GM23248 (cell line): ENCODE results near the gene TCF12. TPM values are rescaled to one million over a fixed set of nuclear protein-coding genes. Genes with fewer than 3 reads are reported as not detected.

Experiments used
- DNase-seq: peaks from one replicate; pipeline ENCODE4 v3.0.0-alpha.2; 2015
- H2AFZ ChIP-seq: fragments of 200-600 bp; sonication (generic); 2 replicates; pipeline ENCODE4 v1.6.1; 2016; ENCODE audit warnings: antibody characterized with exemption
- H3F3A ChIP-seq: fragments of 200-600 bp; sonication (generic); 2 replicates; pipeline ENCODE4 v1.6.1; 2016; ENCODE audit warnings: mild to moderate bottlenecking, antibody characterized with exemption, mixed run types; ENCODE audit not compliant: insufficient read depth
- H3K27ac ChIP-seq: fragments of 200-600 bp; sonication (generic); 2 replicates; pipeline ENCODE4 v1.5.1; 2016; ENCODE audit warnings: mild to moderate bottlenecking
- H3K27me3 ChIP-seq: fragments of 200-600 bp; sonication (generic); replicated peaks from 2 replicates; pipeline ENCODE4 v1.6.1; 2016; ENCODE audit warnings: mild to moderate bottlenecking; ENCODE audit not compliant: insufficient read depth
- H3K36me3 ChIP-seq: fragments of 200-600 bp; sonication (generic); 2 replicates; pipeline ENCODE4 v1.6.1; 2016; ENCODE audit warnings: low read depth, mild to moderate bottlenecking
- H3K4me1 ChIP-seq: fragments of 200-600 bp; sonication (generic); 2 replicates; pipeline ENCODE4 v1.6.1; 2016; ENCODE audit warnings: mild to moderate bottlenecking; ENCODE audit not compliant: insufficient read depth
- H3K4me2 ChIP-seq: fragments of 200-600 bp; sonication (generic); one replicate; pipeline ENCODE4 v1.6.1; 2016; ENCODE audit warnings: mild to moderate bottlenecking; ENCODE audit not compliant: unreplicated experiment
- H3K4me3 ChIP-seq: fragments of 200-600 bp; sonication (generic); 2 replicates; pipeline ENCODE4 v1.5.1; 2016; ENCODE audit warnings: mild to moderate bottlenecking
- H3K79me2 ChIP-seq: fragments of 200-600 bp; sonication (generic); 2 replicates; pipeline ENCODE4 v1.6.1; 2016; ENCODE audit warnings: mild to moderate bottlenecking; ENCODE audit not compliant: insufficient read depth
- H3K9ac ChIP-seq: fragments of 200-600 bp; sonication (generic); 2 replicates; pipeline ENCODE4 v1.6.1; 2016; ENCODE audit warnings: mild to moderate bottlenecking
- H3K9me2 ChIP-seq: fragments of 200-600 bp; sonication (generic); 2 replicates; pipeline ENCODE4 v1.6.1; 2016; ENCODE audit warnings: mixed run types, mild to moderate bottlenecking, moderate library complexity; ENCODE audit not compliant: insufficient read depth
- H3K9me3 ChIP-seq: fragments of 200-600 bp; sonication (generic); one replicate; pipeline ENCODE4 v1.6.1; 2017; ENCODE audit warnings: low read depth
- H4K20me1 ChIP-seq: fragments of 200-600 bp; sonication (generic); 2 replicates; pipeline ENCODE4 v1.6.0; 2016; ENCODE audit not compliant: insufficient read depth
- EZH2 ChIP-seq: fragments of 200-600 bp; sonication (generic); IDR thresholded peaks from 2 replicates; pipeline ENCODE4 v1.6.1; 2018; ENCODE audit warnings: antibody characterized with exemption, mild to moderate bottlenecking; ENCODE audit not compliant: insufficient read depth, poor library complexity, severe bottlenecking
- EZH2phosphoT487 ChIP-seq: fragments of 200-600 bp; sonication (generic); IDR thresholded peaks from 2 replicates; pipeline ENCODE4 v1.6.1; 2018; ENCODE audit warnings: antibody characterized with exemption, moderate library complexity, mild to moderate bottlenecking, low read depth; ENCODE audit not compliant: insufficient read depth
- WGBS, 2 experiments: methylation state at CpG; one replicate each; pipeline ENCODE4 v1.1.6; 2015 to 2017; ENCODE audit warnings: low lambda C conversion rate in 2 of 2, low coverage in 1 of 2; ENCODE audit errors: missing lambda C conversion rate in 2 of 2; 5-methylcytosine and 5-hydroxymethylcytosine counted together
- in situ Hi-C: fragments of 300-500 bp; cut with MboI; formaldehyde crosslinking; loops from 2 replicates; pipeline ENCODE4 v1.15.0; 2020
- polyA plus RNA-seq: library from polyadenylated mRNA; unstranded; fragments of >200 nt; fragmentation: Nextera tagmentation; extraction: Ambion mirVana; gene quantifications from 2 replicates; pipeline ENCODE4 v1.2.1, GENCODE V29; 2016
- total RNA-seq: library from RNA; depleted of rRNA; stranded (reverse); fragments of >200 nt; shearing (Covaris generic); gene quantifications from 2 replicates; pipeline ENCODE4 v1.2.3, GENCODE V29; 2014

Gene TCF12
- total and polyA plus RNA-seq, 2 experiments from 2014 or later, result 53.6 to 58.6 TPM

DNA sequence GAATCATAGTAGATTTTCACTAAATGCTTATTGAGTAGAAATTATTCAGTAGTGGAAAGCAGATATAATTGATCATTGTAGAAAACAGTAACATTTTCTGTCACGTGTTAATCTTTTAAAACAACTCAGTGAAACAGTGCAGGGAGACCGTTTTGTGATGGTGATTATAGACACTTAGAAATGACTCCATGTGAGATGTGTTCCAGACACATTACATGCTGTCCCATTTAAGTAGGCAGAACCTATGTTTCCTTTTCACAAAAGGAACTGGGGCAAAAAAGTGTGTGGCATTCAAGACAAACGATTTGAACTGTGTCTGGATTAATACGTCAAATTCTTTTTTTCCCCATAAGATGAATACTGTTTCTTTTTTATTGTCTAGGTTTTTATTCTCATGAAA lies 126.5 kb downstream of the TCF12 start:
- Histone ChIP-seq H4K20me1 (peaks cover 6% of the 10 kb centered on the region), H3K4me3 (no peak overlapping the region), H3K79me2 (peaks cover 100% of the 10 kb centered on the region), H3K9me3 (no peaks in the 10 kb centered on the region), H2AFZ (no peak overlapping the region), H3K9ac (no peak overlapping the region), H3F3A (no peaks in the 10 kb centered on the region), H3K27ac (no peak overlapping the region), H3K4me1 (no peaks in the 10 kb centered on the region), H3K4me2 (no peak overlapping the region), H3K27me3 (no peaks in the 10 kb centered on the region), H3K36me3 (no peaks in the 10 kb centered on the region), H3K9me2 (no peaks in the 10 kb centered on the region)
- no peak for TF ChIP-seq EZH2phosphoT487
- TF ChIP-seq EZH2, result no peak
- 44 to 45% methylated on average over 4 of the region's 4 CpGs for WGBS, 2 experiments
- in situ Hi-C loops, result no loop called here
- DNase-seq, result no peak

DNA sequence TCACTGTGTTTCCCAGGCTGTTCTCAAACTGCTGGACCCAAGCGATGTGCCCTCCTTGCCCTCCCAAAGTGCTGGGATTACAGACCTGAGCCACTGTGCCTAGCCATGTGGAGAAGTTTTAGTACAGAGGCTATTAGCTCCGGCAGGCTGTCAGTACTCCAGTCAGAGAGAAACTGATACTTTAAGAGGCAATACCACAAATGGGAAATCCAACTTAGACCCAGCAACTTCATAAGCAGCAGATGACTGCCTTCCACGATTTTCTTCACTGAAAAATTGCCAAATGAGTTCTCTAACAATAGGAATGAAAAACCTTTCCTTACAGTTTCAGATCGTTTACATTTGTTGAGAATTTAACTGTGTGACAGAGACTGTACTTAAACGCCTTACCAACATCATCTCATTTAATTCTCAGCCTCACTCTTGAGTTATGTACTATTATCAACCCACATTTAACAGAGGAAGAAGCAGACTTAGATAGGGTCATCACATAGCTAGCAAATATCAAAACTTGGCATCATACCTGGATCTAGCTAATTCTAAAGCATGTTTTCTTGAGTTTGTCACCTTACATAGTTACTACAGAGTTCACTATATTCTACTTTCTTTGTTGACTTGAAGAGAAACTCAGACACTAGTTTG lies 127.4 kb downstream of the TCF12 start:
- Histone ChIP-seq H4K20me1 (peaks cover 6% of the 10 kb centered on the region), H3K4me2 (no peak overlapping the region), H2AFZ (no peak overlapping the region), H3K9ac (no peak overlapping the region), H3K27me3 (no peaks in the 10 kb centered on the region), H3K9me2 (no peaks in the 10 kb centered on the region), H3K4me1 (no peaks in the 10 kb centered on the region), H3K36me3 (no peaks in the 10 kb centered on the region), H3K9me3 (no peaks in the 10 kb centered on the region), H3K27ac (no peak overlapping the region), H3K4me3 (no peak overlapping the region), H3F3A (no peaks in the 10 kb centered on the region), H3K79me2 (peaks cover 100% of the 10 kb centered on the region)
- no peak for DNase-seq
- in situ Hi-C loops, result no loop called here
- TF ChIP-seq EZH2phosphoT487 (no peak), EZH2 (no peak)
- 87 to 88% methylated on average over 5 of the region's 5 CpGs for WGBS, 2 experiments

DNA sequence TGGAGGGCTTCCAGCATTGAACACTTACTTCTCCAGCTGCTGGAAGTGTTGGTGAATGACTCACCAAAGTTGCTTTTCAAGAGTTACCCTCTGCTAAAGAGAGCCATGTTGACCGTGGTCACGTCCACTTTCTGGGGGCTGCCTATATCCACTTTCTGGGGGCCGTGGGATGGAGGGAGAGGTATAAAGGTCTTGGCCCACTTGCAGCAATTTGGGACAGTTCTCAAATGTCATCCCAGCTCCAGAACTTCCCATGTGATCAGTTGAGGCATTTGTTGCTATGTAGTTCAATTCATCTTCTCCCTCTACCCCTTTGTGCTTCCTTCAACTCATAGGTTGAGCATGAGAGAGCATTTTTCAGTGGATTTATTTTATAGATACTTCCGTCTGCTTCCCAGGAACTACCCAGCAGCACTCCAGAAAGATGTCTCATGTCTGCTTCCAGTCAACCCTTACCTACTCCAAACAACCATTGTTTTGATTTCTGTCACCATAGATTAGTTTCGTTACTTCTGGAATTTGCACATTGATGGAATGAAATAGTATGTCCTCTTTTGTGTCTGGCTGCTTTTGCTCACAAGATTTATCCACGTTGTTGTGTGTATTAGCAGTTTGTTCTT lies 130.6 kb downstream of the TCF12 start:
- no peak for TF ChIP-seq EZH2
- no peak for TF ChIP-seq EZH2phosphoT487
- peaks cover 5% of the 10 kb centered on the region for H3K4me1 ChIP-seq
- DNase-seq, result no peak
- 98 to 100% methylated on average over 6 of the region's 6 CpGs for WGBS, 2 experiments
- H3K4me3 ChIP-seq, result no peak overlapping the region
- no peaks in the 10 kb centered on the region for H3K9me2 ChIP-seq
- no peak overlapping the region for H3K27ac ChIP-seq
- no peaks in the 10 kb centered on the region for H3K27me3 ChIP-seq
- H3F3A ChIP-seq, result no peaks in the 10 kb centered on the region
- H3K4me2 ChIP-seq, result no peak overlapping the region
- no peaks in the 10 kb centered on the region for H3K9me3 ChIP-seq
- no peaks in the 10 kb centered on the region for H3K36me3 ChIP-seq
- H4K20me1 ChIP-seq, result no peaks in the 10 kb centered on the region; the same call in 1 of the 2 replicates
- no peak overlapping the region for H2AFZ ChIP-seq
- H3K9ac ChIP-seq, result no peak overlapping the region
- in situ Hi-C loops, result no loop called here
- H3K79me2 ChIP-seq, result peaks cover 100% of the 10 kb centered on the region

DNA sequence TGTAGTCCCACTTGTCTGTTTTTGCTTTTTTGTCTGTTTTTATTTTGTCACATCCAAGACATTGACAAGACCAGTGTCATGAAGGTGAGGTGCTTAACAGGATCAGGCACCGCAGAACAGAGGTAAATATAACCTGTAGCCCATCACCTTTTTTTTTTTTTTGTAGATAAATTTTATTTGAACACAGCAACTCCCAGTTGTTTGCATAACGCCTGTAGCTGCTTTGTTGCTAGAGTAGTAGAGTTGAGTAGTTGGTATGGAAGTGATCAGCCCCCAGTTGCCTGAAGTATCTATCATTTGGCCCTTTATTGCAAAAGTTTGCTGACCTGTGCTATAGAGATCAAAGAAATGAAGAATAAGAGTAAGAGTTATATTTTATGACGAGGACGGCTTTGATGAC lies 135.0 kb downstream of the TCF12 start:
- Histone ChIP-seq H3K27me3 (no peaks in the 10 kb centered on the region), H4K20me1 (no peaks in the 10 kb centered on the region; the same call in 1 of the 2 replicates), H3K4me2 (no peak overlapping the region), H3K27ac (no peak overlapping the region), H3K9ac (no peak overlapping the region), H2AFZ (no peak overlapping the region), H3K4me1 (peaks cover 30% of the 10 kb centered on the region), H3K9me2 (no peaks in the 10 kb centered on the region), H3K36me3 (no peaks in the 10 kb centered on the region), H3K9me3 (no peaks in the 10 kb centered on the region), H3K4me3 (no peak overlapping the region), H3K79me2 (peaks cover 100% of the 10 kb centered on the region), H3F3A (no peaks in the 10 kb centered on the region)
- in situ Hi-C loops, result loop anchor here (10.0 kb wide), 1 partner anchor 59 kb away; no protein-coding TSS in a partner anchor
- no peak for DNase-seq
- 82 to 87% methylated on average over 4 of the region's 4 CpGs for WGBS, 2 experiments
- no peak for TF ChIP-seq EZH2
- TF ChIP-seq EZH2phosphoT487, result no peak
